ENCODE data around the gene CLASRP. TPM values are rescaled to one million over a fixed set of nuclear protein-coding genes. Genes with fewer than 3 reads are reported as not detected.
A peak's percentile ranks its signal among the peaks of the same experiment; 100 is the strongest.

CLASRP gene
- total RNA-seq, 3 donors from 2014 or later, result 49.9 to 80.3 (median 57.0) TPM

GRCh38 chr19:45032421-45032820 lies 6.4 kb upstream of the CLASRP start:
- intact Hi-C loops (cut with DNase I; ENCODE audit: low total_unique reads), result no loop called here
- Histone ChIP-seq H3K27ac (no peak overlapping the region), H3K36me3 (no peaks in the 10 kb centered on the region), H3K4me1 (no peaks in the 10 kb centered on the region), H3K27me3 (no peaks in the 10 kb centered on the region), H3K4me3 (no peak overlapping the region), H3K9me3 (no peaks in the 10 kb centered on the region)
- no peak for TF ChIP-seq POLR2AphosphoS5 (IDR thresholded peaks at IDR 0.05)
- no peak for TF ChIP-seq CTCF (IDR thresholded peaks at IDR 0.05)
- TF ChIP-seq POLR2A (IDR thresholded peaks at IDR 0.05), result no peak
- no peak for DNase-seq (ENCODE audit: low spot score in 2 of 2)

GRCh38 chr19:45035755-45036154 lies 3.1 kb upstream of the CLASRP start:
- no peak for DNase-seq (ENCODE audit: low spot score in 2 of 2)
- no peaks in the 10 kb centered on the region for H3K36me3 ChIP-seq
- no peaks in the 10 kb centered on the region for H3K9me3 ChIP-seq
- no peak for TF ChIP-seq POLR2A (IDR thresholded peaks at IDR 0.05)
- no peak for TF ChIP-seq POLR2AphosphoS5 (IDR thresholded peaks at IDR 0.05)
- no peak for TF ChIP-seq CTCF (IDR thresholded peaks at IDR 0.05)
- no peaks in the 10 kb centered on the region for H3K27me3 ChIP-seq
- intact Hi-C loops (cut with DNase I; ENCODE audit: low total_unique reads), result no loop called here
- peaks cover 7 to 8% of the 10 kb centered on the region in 2 donors for H3K4me1 ChIP-seq
- no peak overlapping the region for H3K27ac ChIP-seq
- H3K4me3 ChIP-seq, result no peak overlapping the region

- H3K27ac ChIP-seq, result no peak overlapping the region
- H3K4me3 ChIP-seq, result no peak overlapping the region
- no peaks in the 10 kb centered on the region for H3K36me3 ChIP-seq
- intact Hi-C loops (cut with DNase I; ENCODE audit: low total_unique reads), result no loop called here
- no peak for DNase-seq (ENCODE audit: low spot score in 2 of 2)
- H3K27me3 ChIP-seq, result no peaks in the 10 kb centered on the region
- no peaks in the 10 kb centered on the region for H3K9me3 ChIP-seq
- TF ChIP-seq POLR2AphosphoS5 (IDR thresholded peaks at IDR 0.05), result no peak
- no peak for TF ChIP-seq POLR2A (IDR thresholded peaks at IDR 0.05)
- TF ChIP-seq CTCF (IDR thresholded peaks at IDR 0.05), result no peak
- peaks cover 8 to 14% of the 10 kb centered on the region in 2 donors for H3K4me1 ChIP-seq
These were observed 1.3 kb upstream of the CLASRP start for GRCh38 chr19:45037393-45038169.

- no peak for TF ChIP-seq POLR2A (IDR thresholded peaks at IDR 0.05)
- no peak for TF ChIP-seq POLR2AphosphoS5 (IDR thresholded peaks at IDR 0.05)
- no peak for TF ChIP-seq CTCF (IDR thresholded peaks at IDR 0.05)
- Histone ChIP-seq H3K9me3 (no peaks in the 10 kb centered on the region), H3K27ac (peak overlapping the region in 1 of 2 donors; percentile 95), H3K4me1 (peaks cover 8 to 14% of the 10 kb centered on the region in 2 donors), H3K27me3 (no peaks in the 10 kb centered on the region), H3K36me3 (no peaks in the 10 kb centered on the region), H3K4me3 (peak overlapping the region; percentile 82 to 91 (median 86))
- intact Hi-C loops (cut with DNase I; ENCODE audit: low total_unique reads), result no loop called here
- no peak for DNase-seq (ENCODE audit: low spot score in 2 of 2)
These were observed 1.4 kb downstream of the CLASRP start for GRCh38 chr19:45040059-45040771.

GRCh38 chr19:45041125-45041524 lies 2.3 kb downstream of the CLASRP start:
- H3K27ac ChIP-seq, result no peak overlapping the region
- no peak for DNase-seq (ENCODE audit: low spot score in 2 of 2)

More at GRCh38 chr19:45041125-45041524, 2.3 kb downstream of the CLASRP start:
- Histone ChIP-seq H3K36me3 (no peaks in the 10 kb centered on the region), H3K4me3 (no peak overlapping the region), H3K4me1 (peaks cover 8 to 19% of the 10 kb centered on the region in 2 donors), H3K9me3 (no peaks in the 10 kb centered on the region), H3K27me3 (no peaks in the 10 kb centered on the region)
- intact Hi-C loops (cut with DNase I; ENCODE audit: low total_unique reads), result no loop called here
- TF ChIP-seq POLR2A (IDR thresholded peaks at IDR 0.05) (no peak), POLR2AphosphoS5 (IDR thresholded peaks at IDR 0.05) (no peak), CTCF (IDR thresholded peaks at IDR 0.05) (no peak)

Data from breast epithelium (tissue), 4 donors.